ENCODE data around the gene MB.

The MB gene

DNA sequence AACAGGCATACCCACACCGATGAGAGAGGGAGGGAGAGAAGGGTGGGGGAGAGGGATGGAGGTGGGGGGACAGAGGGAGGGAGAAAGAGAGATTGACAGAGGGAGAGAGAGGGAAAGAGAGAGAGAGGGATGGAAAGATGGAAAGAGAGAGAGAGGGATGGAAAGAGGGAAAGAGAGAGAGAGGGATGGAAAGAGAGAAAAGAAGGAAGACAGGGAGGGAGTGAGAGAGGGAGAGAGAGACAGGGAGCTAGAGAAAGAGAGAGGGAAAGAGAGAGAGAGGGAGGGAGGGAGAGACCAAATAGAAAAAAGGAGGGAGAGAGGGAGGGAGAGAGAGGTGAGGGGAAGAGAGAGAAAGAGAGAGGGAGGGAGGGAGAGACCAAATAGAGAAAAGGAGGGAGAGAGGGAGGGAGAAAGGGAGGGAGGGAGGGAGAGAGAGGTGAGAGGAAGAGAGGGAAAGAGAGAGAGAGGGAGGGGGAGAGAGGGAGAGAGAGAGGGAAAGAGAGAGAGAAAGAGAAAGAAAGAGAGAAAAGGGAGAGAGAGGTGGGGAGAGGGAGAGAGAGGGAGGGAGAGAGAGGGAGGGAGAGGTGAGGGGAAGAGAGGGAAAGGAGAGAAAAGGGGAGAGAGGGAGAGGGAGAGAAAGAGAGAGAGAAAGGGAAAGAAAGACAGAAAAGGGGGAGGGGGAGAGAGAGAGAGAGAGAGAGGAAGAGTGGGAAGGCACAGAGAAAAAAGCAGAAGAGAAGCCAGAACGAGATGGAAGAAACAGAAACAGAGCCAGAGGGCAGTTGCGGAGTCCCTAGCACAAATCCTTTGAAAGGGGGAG lies 23.8 kb downstream of the MB start:
- DNase-seq, result no peak

DNA sequence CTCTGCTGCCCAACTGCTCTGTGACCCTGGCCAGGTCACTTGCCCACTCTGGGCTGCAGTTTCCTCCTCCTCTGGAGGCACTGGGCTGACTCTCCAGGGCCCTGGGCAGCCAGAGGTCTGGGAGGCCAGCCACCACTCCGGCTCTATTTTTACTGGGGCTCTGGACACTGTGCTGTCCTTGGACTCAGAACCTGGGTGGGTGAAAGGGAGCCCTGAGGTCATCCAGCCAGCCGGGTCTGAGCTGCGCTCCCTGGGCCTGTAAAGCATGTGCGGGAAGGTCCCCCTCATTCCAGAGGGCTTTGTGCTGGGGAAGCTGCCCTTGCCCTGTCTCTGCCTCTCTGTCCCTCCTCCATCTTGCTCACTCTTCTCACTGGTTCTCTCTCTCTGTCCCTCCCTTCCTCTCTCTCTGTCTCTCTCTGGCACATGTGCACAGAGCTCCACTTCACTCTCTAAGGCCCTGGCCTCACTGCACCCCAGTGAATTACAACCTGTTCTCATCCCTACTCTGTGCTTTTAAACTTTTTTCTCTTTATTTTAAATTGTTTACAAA lies 24.6 kb downstream of the MB start:
- no peak for DNase-seq

DNA sequence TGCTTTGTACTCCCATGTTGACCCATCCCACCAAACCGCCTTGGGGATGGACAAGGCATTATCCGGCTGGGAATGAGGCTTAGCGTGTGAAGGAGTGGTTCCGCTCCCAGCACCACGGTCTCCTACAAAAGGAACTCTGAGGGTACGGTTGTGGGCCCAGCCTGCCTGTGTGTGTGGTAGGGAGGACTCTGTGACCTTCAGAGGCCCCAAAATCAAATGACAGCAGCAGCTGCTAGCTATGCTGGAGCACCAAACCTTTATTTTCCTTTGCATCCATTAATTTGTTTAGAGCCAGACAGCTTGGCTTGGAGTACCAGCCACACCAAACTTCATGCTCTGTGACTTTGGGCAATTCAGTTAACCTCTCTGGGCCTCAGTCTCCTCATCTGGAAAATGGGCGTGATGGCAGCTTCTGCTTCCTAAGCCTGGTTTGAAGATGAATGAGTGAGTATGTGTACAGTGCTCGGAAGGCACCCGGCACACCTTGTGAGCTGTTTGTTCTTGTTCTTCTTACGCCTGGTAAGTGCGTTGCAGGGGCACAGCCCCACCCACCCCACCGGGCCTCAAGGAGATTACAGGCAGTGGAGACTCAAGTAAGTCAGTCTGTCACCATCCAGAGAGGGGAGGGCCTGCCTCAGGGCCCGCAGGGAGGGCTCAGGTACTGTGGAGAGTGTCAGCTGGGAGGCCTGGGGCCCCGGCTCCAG lies 25.3 kb downstream of the MB start:
- no peak for DNase-seq

DNA sequence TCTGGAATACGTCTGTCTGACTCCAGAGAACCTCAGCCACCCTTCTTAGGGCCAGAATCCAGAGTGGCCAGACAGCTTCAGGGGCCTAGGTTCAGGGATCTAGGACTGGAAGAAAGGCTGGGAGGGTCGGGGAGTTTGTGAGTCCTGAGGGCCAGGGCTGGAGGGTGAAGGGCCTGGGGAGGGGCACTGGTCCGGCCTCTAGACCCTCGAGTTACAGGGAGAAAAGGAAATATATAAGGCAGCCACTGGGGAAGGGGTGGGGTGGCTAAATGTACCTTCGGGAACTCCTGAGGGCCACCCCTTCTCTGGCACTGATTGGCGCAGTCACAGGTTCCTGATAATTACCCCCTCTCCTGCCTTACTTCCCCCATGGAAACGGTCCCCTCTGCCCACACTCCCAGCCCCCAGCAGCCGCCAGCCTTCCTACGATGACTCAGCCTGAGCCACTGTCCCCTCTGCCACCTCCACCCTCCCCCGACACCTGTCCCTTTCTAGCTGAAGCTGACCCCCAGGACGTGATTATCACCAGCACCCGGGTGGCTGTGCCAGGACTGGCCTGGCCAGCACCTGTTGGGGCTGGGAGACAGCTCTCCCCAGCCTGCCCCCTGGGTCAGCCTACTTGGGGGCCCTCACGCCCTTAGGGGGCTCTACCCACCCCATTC lies 26.4 kb downstream of the MB start:
- no peak for DNase-seq

DNA sequence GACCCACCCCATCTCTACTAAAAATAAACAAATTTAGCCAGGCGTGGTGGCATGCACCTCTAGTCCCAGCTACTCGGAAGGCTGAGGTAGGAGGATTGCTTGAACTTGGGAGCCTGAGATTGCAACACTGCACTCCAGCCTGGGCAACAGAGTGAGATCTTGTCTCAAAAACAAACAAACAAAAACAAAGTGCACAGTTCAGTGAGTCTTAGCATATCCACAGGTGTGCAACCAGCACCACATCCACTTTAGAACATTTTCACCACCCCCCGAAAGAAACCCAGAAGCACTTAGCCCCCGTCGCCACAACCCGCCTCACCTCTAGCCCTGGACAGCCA lies 27.4 kb downstream of the MB start:
- DNase-seq, result no peak

DNA sequence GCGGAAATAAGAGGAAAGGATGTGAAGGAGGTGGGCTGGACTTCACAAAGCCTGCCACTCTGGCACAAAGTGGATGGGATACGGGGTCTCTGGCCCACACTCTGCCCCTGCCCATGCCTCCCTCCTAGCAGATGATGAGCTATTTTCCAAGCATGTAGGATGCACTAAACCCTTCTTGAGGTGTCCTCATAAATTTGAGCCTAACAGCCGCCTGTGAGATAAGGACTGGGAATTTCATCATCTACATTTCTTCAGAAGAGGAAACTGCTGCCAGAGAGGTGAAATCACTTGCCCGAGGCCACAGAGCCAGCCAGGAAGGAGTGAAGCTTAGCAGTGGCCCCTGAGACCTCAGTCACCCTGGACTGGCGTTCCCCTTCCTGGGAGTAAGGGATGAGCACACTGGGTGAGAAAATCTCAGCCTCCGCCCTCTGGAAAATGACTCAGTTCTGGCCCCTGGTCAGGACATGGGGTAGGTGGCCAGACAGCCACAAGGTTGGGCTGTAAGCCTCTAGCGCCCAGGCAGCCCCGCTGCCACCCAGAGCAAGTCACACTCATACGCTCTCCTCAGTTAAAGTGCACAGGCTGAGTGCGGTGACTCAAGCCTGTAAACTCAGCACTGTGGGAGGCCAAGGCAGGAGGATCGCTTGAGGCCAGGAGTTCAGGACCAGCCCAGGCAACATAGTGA lies 27.9 kb downstream of the MB start:
- no peak for DNase-seq

DNA sequence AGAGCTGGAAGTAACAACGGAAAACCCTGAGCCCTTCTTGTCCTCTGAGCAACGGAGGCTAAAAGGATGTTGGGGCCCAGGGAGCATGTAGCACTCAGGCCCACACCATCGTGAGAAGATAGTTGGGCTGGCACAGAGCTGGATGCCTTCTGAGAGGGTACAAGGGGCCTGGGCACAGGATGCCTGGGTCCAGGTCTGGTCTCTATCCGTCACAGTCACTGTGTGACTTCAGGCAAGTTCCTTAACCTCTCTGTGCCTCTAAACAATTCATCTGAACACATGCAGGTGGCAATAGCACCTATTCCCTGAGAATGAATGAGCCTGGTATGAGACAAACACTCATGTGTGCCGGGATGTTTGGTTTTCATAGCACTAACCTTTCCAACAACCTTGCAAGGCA lies 29.2 kb downstream of the MB start:
- DNase-seq, result no peak

DNA sequence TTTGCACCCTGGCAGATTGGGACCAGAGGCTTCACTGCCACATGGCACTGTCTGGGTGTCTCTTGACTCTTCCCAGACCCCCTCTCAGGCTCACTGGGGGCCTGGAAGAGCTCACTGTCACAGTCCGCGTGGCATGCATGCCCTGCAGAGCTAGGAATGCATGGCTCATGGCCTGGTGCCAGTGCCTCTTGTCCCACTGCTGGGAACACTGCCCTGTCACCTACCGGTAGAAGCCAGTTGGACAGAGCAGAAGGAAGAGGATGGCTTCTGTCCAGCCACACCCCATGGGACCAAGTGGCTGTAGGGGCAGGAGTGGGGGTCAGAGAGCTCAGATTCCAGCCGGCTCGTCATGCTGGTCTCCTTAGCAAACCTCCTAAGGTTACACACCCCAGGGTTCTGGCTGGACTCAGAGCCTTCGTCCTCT lies 29.7 kb downstream of the MB start:
- peak in 1 of 2 experiments; percentile 1 for DNase-seq

DNA sequence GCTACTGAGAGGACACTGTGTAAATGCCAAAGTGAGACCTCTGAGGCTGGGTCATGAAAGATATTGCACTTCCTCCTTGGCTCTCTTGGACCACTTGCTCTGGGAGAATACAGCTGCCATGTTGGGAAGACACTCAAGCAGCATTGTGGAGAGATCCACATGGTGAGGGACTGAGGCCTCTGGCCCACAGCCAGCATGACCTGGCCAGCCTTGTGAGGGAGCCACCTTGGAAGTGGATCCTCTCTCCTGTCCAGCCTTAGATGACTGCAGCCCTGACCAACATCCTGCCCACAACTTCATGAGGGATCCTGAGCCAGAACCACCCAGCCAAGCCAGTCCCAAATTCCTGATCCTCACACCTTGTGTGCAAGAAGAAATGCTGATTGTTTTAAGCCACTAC lies 30.4 kb downstream of the MB start:
- DNase-seq, result no peak

DNA sequence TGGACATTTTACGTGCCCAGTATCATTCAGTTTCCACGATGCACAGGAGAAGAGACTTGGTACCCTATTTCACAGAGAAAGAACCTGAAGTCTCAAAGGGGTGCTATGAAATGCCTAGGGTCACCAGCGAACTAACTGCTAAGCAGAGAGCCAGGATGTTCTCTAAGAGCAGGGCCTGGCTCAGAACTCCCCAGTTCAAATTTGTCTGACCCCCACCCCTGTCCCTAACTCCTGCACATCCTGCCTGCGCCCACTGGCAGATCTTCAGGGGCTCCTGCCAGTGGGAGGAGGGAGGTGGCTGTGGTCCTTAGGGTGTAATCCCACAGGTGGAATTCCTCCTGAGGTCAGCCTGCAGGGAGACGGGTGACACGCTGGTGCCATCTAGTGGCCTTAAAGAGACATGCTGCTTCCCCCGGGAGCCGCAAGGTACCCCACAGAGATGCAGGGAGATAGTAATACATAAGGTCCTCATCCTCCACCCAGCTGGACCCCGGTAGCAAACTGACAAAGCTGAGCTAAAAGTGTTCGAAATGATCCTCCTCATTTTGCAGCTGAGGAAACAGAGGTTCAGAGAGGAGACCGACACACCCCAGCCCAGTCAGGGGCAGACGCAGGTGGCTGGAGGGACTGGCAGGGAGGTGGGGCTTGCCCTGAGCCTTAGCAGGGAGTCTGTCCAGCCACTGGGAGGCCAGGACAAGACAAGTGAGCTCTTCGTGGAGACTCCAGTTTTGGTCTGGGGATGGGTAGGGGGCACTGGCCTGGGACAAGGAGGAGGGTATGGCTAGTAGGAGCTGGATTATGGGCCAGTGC lies 34.1 kb downstream of the MB start:
- DNase-seq, result peak in 1 of 2 experiments; percentile 16

DNA sequence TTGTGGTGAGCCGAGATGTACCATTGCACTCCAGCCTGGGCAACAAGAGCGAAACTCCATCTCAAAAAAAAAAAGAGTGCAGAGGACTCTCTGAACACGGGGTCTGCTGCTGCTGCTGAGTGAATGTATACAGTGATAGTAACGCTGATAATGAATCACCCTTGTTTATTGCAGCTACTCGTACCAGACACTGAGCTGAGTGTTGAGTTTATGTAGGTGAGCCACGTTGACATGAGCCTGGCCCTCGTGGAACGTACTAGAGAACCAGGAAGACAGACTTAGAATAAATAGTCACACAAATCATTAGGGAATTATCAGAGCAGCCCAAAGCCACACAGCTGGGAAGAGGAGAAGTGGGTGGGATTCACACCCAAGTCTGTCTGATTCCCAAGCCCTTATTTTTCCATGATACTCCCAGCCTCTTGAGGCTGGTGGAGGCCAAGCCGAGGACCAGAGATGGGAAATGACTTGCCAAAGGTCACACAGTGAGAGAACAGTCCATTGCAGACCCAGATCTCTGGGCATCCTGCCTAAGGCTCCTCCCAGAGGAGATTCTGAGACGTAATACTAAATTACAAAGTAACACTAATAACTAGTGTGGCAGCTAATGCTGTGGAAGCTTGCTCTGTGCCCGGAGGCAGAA lies 34.8 kb downstream of the MB start:
- DNase-seq, result no peak

DNA sequence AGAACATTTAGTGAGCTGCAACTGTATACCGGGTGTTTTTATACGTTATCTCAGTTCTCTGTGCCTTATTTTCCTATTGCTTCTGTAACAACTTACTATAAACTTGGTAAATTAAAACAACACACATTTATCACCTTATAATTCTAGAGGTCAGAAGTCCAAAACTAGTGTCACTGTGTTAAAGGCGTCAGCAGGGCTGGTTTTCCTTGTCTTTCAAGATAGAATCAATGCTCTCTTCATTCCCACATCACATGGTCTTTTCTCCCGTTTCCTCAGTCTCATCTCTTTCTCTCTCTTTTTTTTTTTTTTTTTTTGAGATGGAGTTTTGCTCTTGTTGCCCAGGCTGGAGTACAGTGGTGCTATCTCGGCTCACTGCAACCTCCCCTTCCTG lies 36.1 kb downstream of the MB start:
- no peak for DNase-seq

DNA sequence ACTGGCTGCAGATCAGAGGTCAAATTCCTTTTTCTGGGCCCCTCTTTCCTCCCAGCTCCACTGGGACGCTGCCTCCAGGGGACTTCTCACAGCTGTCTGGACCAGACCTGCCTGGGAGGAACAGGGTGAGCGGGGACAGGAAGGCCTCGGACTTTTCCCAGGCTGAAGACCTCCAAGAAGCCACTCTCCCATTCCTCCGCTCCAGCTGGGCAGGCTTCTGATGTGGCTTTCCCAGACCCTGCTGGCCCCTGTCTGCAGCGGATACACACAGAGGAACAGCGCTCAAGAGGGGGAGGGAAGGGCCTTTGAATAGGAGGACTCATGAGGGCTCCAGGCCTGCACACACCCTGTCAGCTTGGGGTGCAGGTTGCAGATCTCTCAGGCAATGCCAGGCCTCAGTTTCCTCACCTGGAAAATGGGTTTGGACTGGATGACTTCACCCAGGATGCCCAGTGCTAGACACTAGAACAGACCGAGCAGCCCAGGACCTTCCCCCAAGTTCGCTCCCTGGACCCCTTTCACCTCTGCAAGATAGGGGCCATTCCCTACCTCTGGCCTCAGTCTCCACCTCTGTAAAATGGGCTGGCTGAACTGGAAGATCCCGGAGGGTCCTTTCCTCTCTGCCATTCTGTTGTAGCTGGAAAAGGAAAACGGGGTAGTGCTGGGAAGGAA lies 36.6 kb downstream of the MB start:
- no peak for DNase-seq

DNA sequence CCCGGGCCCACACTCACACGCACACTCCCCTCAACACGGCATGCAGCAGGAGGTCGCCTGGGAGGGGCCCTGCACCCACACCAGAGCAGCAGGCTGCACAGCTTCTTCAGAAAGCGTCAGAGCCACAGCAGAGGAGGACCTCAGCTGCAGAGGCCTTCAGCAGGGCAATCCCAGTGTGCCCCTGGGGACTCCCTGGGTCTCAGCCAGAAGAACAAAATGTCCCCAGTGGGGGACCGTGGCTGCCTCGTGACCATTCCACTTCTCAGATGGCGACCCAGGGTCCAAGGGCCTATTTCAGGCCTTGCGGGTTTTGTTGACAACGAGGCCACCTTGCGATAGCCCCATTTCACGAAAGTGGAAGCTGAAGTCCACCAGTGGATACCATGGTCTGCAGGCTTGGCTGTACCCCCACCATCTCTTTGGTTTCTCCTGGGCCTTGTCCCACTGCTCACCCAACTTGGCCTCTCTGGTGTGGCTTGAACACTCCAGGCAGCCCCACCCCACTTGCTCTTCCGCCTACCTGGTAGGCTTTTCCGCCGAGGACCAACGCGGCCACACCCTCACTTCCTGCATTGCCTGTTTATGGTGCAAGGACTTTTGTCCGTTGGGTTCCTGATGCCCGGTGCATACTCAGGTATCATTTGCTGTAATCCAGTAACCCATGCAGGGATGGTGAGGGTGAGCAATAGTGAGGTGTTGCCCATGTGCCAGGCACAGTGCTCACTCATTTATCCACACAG lies 38.1 kb downstream of the MB start:
- no peak for DNase-seq

DNA sequence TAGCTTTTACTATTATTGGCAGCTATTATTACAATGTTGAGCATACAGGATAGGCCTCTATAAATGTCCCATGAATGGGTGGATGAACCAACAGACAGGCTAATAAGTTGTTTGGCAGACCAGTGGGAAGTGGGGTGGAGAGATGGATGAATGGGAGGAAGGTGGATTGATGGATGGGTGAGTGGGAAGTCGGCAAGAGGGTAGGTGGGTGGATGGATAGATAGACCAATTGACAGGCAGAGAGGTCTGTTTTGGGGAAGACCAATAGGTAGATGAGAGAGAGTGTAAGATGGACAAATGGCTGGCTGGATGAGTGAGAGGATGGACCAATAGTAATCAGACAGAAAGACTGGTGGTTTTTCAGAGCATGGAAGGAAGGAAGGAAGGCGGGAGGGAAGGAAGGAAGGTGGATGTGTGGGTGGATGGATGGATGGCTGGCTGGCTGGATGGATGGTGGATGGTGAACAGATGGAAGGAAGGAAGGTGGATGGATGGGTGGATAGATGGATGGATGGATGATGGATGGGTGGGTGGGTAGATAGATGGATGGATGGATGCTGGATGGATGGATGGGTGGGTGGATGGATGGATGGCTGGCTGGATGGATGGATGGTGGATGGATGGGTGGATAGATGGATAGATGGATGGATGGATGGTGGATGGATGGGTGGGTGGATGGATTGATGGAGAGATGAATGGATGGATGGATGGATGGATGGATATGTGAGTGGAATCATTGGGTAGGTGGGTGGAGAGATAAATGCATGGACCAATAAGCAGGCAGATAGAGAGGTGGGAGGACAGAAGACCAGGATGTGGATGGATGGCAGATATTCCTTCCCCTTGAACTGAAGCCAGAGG lies 39.1 kb downstream of the MB start:
- DNase-seq, result no peak

DNA sequence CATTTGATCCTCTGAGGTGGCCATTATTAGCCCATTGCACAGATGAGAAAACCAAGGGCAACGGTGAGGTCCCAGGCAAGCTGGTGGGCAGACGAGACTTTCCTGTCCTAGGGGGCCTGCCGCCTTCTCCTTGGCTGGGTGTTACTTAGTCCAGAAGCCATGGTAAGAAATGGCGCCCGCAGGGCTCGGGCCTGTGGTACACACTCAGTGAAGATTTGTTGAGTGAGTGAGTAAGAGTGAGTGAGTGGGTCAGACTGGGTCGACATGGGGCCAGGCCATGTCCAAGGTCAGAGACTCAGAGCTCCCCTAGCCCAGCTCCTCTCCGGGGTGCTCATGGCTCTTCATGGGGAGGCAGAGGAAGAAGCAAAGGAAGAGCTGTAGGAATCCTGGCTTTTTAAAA lies 40.5 kb downstream of the MB start:
- no peak for DNase-seq

DNA sequence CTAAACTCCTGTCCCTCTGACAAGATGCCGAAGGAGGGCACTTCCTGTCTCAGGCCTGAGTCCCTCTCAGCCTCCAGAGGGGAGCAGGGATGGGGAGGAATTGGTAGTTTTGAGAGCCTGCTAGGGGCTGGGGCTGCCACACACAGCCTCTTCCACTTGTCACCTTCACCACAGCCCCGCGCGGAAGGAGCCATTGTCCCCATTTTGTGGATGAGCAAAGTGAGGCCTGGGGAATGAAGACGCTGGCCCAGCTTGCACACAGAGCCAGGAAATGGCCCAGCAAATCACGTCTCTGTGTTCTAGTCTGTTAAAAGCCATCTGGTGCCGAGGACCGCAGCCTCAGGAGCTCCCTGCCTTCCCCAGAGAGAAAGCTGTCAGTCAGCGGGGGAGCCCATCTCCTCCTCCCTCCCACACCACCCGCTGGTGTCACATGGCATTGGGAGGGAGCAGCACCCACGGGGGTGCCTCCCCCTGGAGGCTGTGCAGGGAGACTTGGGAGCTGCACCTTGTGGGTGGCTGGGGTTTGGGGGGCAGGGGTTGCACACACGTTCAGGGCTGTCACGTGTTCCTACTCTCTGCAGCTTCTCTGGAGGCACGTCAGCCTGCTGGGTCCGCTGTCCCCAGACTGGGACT lies 41.9 kb downstream of the MB start:
- DNase-seq, result no peak

DNA sequence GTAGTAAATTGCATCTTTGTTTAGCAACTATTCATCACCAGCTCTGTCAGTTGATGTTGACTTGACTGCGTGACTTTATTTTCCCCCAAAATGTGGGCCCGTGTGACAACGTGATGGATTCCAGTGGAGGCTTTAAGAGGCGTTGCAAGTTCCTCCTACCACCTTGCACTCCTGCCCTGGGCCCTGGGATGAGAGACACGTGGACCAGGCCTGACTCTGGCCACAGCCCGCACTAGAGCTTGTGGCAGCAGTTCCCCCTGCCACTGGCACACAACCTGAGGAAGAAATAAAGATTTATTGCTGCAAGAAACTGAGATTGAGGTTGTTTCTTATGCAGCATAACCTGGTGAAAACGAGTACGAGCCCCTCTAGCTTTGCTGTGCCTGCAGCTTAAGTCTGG lies 44.6 kb downstream of the MB start:
- DNase-seq, result no peak

DNA sequence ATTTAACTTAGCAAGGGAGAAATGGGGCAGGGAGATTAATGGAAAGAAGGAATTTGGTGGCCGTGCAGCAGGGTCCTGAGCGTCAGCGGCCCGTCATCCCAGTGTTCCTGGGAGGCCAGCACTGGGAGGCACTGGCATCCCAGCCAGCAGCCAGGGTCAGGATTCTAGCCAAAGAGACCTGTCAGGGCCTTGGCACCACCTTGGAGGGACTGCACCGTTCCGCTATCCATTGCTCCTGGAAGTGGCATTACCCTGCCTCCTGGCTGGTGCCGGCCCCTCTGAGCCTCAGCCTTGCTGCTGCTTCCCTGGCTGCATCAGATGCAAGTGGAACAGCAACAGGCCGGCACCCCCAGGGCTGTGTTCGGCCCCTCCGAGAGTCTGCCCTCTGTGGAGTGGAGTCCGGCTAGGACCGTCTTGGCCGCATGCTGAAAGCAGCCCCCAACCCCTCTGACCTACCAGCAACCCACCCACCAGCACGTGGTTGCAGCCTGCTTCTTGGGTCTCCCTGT lies 46.4 kb downstream of the MB start:
- no peak for DNase-seq
